Measurements from ENCODE around the gene APBB2.

APBB2 gene

DNA sequence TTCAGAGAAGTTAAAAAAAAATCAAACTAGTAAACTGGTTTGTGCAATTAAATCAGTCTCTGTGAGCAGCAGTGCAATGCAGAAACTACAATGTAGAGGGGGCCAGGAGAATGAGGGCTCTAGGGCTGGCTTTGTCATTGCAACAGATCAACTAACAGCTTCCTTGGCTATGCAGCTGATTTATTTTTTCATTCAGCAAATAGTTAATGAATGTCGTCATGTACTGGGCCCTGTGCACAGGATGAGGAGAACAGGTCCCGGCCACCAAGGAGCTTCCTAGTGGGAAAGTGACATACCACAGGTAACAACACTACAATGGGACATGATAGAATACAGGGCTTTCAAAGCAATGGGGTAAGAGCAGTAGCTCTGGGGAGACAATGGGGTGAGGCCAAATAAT lies 274.5 kb downstream of the APBB2 start:
- H3K4me3 ChIP-seq (ENCODE audit: low read depth, low read length): no peak overlapping the region
- TF ChIP-seq, protein P1, sequence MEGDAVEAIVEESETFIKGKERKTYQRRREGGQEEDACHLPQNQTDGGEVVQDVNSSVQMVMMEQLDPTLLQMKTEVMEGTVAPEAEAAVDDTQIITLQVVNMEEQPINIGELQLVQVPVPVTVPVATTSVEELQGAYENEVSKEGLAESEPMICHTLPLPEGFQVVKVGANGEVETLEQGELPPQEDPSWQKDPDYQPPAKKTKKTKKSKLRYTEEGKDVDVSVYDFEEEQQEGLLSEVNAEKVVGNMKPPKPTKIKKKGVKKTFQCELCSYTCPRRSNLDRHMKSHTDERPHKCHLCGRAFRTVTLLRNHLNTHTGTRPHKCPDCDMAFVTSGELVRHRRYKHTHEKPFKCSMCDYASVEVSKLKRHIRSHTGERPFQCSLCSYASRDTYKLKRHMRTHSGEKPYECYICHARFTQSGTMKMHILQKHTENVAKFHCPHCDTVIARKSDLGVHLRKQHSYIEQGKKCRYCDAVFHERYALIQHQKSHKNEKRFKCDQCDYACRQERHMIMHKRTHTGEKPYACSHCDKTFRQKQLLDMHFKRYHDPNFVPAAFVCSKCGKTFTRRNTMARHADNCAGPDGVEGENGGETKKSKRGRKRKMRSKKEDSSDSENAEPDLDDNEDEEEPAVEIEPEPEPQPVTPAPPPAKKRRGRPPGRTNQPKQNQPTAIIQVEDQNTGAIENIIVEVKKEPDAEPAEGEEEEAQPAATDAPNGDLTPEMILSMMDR (IDR thresholded peaks at IDR 0.05; ENCODE audit: low read depth, low read length): no peak

DNA sequence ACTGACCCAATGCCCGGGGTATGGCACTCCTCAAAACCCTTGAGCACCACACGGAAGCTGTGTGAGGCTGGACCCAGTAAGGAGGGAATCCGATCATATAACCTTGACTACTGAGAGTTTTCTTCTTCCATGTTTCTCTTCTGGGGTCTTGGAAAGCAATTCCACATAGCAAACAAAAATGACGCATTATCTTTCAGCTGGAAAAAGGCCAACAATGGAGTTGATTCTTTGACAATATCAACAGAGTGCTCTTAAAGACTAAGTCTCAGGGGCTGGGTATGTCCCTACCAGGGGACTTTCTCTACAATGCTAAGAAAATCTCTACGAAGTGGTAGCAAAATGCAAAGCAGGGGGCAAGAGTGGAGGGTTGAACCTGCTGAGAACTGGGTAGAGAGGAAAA lies 276.0 kb downstream of the APBB2 start:
- TF ChIP-seq, protein P1 (IDR thresholded peaks at IDR 0.05; ENCODE audit: low read depth, low read length): no peak
- H3K4me3 ChIP-seq (ENCODE audit: low read depth, low read length): no peak overlapping the region

DNA sequence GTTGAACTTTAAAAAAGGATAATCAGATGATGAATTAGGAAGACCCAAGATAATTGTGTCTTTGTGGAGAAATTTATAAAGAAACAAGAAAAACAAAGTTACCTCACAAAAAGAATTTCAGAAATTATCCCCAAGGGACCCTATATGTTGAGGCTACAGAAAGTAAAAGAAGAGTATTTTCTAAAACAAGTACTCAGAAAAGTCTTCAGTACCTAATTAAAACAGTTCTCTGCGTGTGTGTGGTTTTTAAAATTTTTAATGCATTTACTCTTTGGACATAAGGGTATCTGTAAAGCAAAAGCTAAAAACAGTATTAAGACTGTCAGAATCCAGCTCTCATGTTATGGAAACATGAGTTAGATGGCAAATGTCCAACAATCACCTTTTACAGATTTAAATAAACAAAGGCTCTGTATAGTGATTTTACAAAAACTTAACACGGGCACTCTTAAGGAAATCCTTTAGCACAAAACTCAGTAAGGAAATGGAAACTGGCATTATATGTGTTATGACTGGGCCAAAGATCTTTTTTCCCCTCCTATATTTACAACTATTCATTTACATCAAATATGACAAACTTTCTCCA lies 277.1 kb downstream of the APBB2 start:
- TF ChIP-seq, protein P1 (IDR thresholded peaks at IDR 0.05; ENCODE audit: low read depth, low read length): no peak
- no peak overlapping the region for H3K4me3 ChIP-seq (ENCODE audit: low read depth, low read length)

DNA sequence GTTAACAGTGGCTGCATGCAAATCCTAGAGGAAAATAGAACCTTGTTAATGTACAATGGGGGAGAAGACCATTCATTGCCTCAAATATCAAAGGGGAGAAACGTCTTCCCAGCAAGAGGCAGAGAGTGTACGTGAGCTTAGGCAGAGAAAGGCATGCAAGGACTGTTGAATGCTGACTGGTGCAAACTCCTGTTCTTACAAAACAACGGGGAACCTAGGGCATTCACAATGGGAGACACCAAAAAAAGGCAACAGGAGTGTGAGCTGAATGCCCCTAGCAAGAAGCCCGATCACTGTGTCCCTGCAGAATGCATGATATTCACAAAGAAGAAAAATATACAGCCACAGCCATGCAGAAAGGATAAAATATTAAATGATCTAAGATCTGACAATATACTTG lies 279.7 kb downstream of the APBB2 start:
- TF ChIP-seq, protein P1 (IDR thresholded peaks at IDR 0.05; ENCODE audit: low read depth, low read length): no peak
- no peak overlapping the region for H3K4me3 ChIP-seq (ENCODE audit: low read depth, low read length)

DNA sequence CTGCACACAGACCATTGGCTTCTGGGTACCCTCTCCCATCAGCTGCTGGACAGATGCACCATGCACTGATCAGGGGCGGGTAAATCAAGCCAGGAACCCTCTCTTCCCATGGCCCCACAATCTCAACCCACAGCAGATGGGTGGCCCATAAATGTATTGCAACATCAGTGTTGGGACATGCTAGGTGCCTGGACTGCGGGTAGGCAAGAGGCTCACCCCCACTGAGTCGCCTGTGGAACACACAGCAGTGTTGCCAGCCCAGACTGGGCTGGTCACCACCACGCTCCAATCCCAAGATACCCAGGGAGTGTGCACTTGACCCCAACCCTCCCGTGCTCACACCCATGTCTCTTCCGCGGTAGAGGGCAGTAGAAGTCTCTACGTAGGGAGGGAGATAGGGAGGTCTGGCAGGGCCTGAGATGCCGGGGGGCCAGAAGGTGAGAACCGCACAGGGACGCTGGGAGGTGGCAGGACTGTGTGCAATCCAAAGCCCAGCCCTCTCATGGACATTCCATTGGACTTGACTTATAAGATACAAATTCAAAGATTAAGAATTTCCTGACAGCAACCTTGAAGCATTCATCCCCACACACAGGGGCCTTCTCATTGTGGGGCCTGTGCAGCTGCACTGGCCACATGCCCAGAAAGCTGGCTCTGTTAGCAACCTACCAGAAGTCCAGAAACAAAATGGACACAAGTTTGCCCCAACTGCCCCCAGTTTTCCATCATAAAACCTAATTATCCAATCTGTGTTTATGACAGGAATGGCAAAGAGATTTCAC lies 280.9 kb downstream of the APBB2 start:
- no peak overlapping the region for H3K4me3 ChIP-seq (ENCODE audit: low read depth, low read length)
- TF ChIP-seq, protein P1 (IDR thresholded peaks at IDR 0.05; ENCODE audit: low read depth, low read length): no peak

DNA sequence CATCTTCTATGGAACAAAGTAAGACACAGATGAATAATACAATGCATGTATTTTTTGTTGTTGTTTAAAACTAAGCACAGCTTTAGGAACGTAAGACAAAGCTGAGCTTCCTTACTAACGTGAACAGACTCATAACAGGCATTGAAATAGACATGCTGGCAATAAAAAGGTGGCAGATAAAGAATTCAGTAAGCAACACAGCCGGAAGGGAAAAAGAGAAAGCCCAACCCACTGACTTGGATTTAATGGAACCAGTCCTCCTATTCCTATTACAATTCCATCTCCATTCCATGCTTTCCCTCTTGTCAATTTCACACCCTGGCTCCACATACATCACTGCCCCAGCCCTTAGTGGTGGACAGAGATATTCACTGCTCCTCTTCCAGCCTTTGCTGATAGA lies 282.5 kb downstream of the APBB2 start:
- TF ChIP-seq, protein P1 (IDR thresholded peaks at IDR 0.05; ENCODE audit: low read depth, low read length): no peak
- no peak overlapping the region for H3K4me3 ChIP-seq (ENCODE audit: low read depth, low read length)

DNA sequence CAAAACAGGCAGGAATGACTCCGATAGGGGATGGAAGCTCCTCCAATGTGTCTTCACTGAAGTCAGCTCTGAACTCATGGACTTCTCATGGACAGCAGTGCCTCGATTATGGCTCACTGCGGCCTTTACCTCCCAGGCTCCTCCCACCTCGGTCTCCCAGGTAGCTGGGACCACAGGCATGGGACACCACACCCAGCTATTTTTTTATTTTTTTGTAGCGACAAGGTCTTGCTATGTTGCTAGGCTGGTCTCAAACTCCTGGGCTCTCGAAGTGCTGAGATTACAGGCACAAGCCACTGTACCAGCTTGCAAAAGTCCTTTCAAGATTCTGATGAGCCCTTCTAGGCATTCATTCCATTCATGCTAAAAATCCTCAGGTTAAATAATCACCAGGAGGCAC lies 283.1 kb downstream of the APBB2 start:
- no peak overlapping the region for H3K4me3 ChIP-seq (ENCODE audit: low read depth, low read length)
- TF ChIP-seq, protein P1 (IDR thresholded peaks at IDR 0.05; ENCODE audit: low read depth, low read length): no peak

Data from WI38 (cell line).